IMR-90 (cell line): ENCODE data around the gene STPG4. TPM values are rescaled to one million over a fixed set of nuclear protein-coding genes. Genes with fewer than 3 reads are reported as not detected.

Source experiments
- ATAC-seq: fragments of 200-7000 bp; cut with Tn5 transposase; 2 replicates; pipeline ENCODE4 v1.9.1; 2020; ENCODE audit warnings: low read depth, mild to moderate bottlenecking, moderate library complexity
- BruUV-seq: library from RNA; stranded (reverse); fragments of 400-500 nt; replicated peaks from 2 replicates; lab custom pipeline; 2021; lab: Mats Ljungman, UMichigan
- CTCF ChIA-PET: fragments of 300-600 bp; formaldehyde crosslinking; extraction: SDS; loops from one replicate; lab custom pipeline; 2021; ENCODE audit warnings: antibody characterized with exemption; lab: Yijun Ruan, JAX
- POLR2A ChIA-PET: fragments of 300-600 bp; sonication (Branson Sonifier 250); formaldehyde crosslinking; loops from one replicate; lab custom pipeline; 2022; ENCODE audit warnings: antibody characterized with exemption; ENCODE audit not compliant: unreplicated experiment; lab: Charles Lee
- DNase-seq: peaks from one replicate; pipeline ENCODE4 v3.0.0; 2013
- H2AFZ ChIP-seq: replicated peaks from 2 replicates; pipeline ENCODE3; 2013; ENCODE audit warnings: low read length, mild to moderate bottlenecking; ENCODE audit not compliant: poor library complexity
- H2AK5ac ChIP-seq: 2 replicates; pipeline ENCODE4 v1.6.1; 2013; ENCODE audit warnings: low read depth, low read length, inconsistent platforms
- H2AK9ac ChIP-seq: replicated peaks from 2 replicates; pipeline ENCODE3; 2013; ENCODE audit warnings: mild to moderate bottlenecking, low read depth, low read length, moderate library complexity; ENCODE audit not compliant: poor library complexity
- H2BK120ac ChIP-seq: 2 replicates; pipeline ENCODE4 v1.6.1; 2013; ENCODE audit warnings: low read depth, low read length, inconsistent platforms
- H2BK15ac ChIP-seq: 3 replicates; pipeline ENCODE4 v1.6.1; 2013; ENCODE audit warnings: low read depth, low read length, inconsistent platforms
- H2BK20ac ChIP-seq: 2 replicates; pipeline ENCODE4 v1.6.1; 2013; ENCODE audit warnings: low read depth, mild to moderate bottlenecking, inconsistent platforms, low read length, moderate library complexity
- H2BK5ac ChIP-seq: 2 replicates; pipeline ENCODE4 v1.6.1; 2013; ENCODE audit warnings: mild to moderate bottlenecking, low read depth, low read length, inconsistent platforms; ENCODE audit not compliant: poor library complexity, severe bottlenecking
- H3K14ac ChIP-seq: replicated peaks from 2 replicates; pipeline ENCODE4 v1.6.1; 2013; ENCODE audit warnings: low read depth, low read length, inconsistent platforms
- H3K18ac ChIP-seq: 2 replicates; pipeline ENCODE4 v1.6.1; 2013; ENCODE audit warnings: low read depth, low read length, control low read depth
- H3K23ac ChIP-seq: 2 replicates; pipeline ENCODE4 v1.6.1; 2013; ENCODE audit warnings: low read depth, low read length, inconsistent platforms
- H3K27ac ChIP-seq: 2 replicates; pipeline ENCODE4 v1.5.1; 2013; ENCODE audit warnings: mild to moderate bottlenecking, control low read depth, low read length; ENCODE audit not compliant: insufficient read depth
- H3K27me3 ChIP-seq: 2 replicates; pipeline ENCODE4 v1.6.1; 2013; ENCODE audit warnings: low read length; ENCODE audit not compliant: control insufficient read depth, insufficient read depth
- H3K36me3 ChIP-seq: 2 replicates; pipeline ENCODE4 v1.6.1; 2013; ENCODE audit warnings: low read length, mixed read lengths; ENCODE audit not compliant: control insufficient read depth, insufficient read depth
- H3K4ac ChIP-seq: 2 replicates; pipeline ENCODE4 v1.6.1; 2013; ENCODE audit warnings: low read depth, low read length, inconsistent platforms
- H3K4me1 ChIP-seq: 2 replicates; pipeline ENCODE4 v1.6.1; 2013; ENCODE audit warnings: low read length, mixed read lengths; ENCODE audit not compliant: control insufficient read depth, insufficient read depth
- H3K4me2 ChIP-seq: 2 replicates; pipeline ENCODE4 v1.6.1; 2013; ENCODE audit warnings: low read depth, mild to moderate bottlenecking, control low read depth, low read length, moderate library complexity
- H3K4me3 ChIP-seq: 2 replicates; pipeline ENCODE4 v1.5.1; 2013; ENCODE audit warnings: low read depth, mild to moderate bottlenecking, control low read depth, low read length, moderate library complexity; ENCODE audit not compliant: insufficient read depth
- H3K56ac ChIP-seq: 2 replicates; pipeline ENCODE4 v1.6.1; 2013; ENCODE audit warnings: low read length, inconsistent platforms; ENCODE audit not compliant: insufficient read depth; ENCODE audit errors: extremely low read depth
- H3K79me1 ChIP-seq, 2 experiments: 2 replicates each; pipeline ENCODE4 v1.6.1; 2013; ENCODE audit warnings: low read length in 2 of 2, inconsistent platforms in 1 of 2, low read depth in 1 of 2
- H3K9ac ChIP-seq: 2 replicates; pipeline ENCODE4 v1.6.1; 2013; ENCODE audit warnings: low read depth, low read length, control low read depth
- H3K9me1 ChIP-seq: 2 replicates; pipeline ENCODE4 v1.6.1; 2013; ENCODE audit warnings: low read length, inconsistent platforms; ENCODE audit not compliant: insufficient read depth
- H3K9me3 ChIP-seq: 2 replicates; pipeline ENCODE4 v1.6.1; 2013; ENCODE audit warnings: low read length; ENCODE audit not compliant: control insufficient read depth, insufficient read depth
- H4K20me1 ChIP-seq: 2 replicates; pipeline ENCODE4 v1.6.1; 2013; ENCODE audit warnings: low read length, inconsistent platforms; ENCODE audit not compliant: insufficient read depth
- H4K5ac ChIP-seq: 2 replicates; pipeline ENCODE4 v1.6.1; 2013; ENCODE audit warnings: mild to moderate bottlenecking, low read depth, low read length, control low read depth
- H4K8ac ChIP-seq, 2 experiments: 2 replicates each; pipeline ENCODE4 v1.6.1; 2013; ENCODE audit warnings: low read depth in 2 of 2, low read length in 2 of 2, control low read depth in 1 of 2, inconsistent platforms in 1 of 2
- H4K91ac ChIP-seq: 2 replicates; pipeline ENCODE4 v1.6.1; 2013; ENCODE audit warnings: low read depth, low read length, inconsistent platforms; ENCODE audit not compliant: insufficient read depth
- MAFK ChIP-seq: IDR thresholded peaks from 2 replicates; pipeline ENCODE4 v1.6.1; 2012; ENCODE audit warnings: low read depth, low read length, improper control_type of control experiment
- RFX5 ChIP-seq: IDR thresholded peaks from 2 replicates; pipeline ENCODE4 v1.8.0; 2012; ENCODE audit warnings: low read depth, mild to moderate bottlenecking, low read length, moderate library complexity
- WGBS, 2 experiments: methylation state at CpG; one replicate each; pipeline versions ENCODE4 v1.1.5 to v1.1.7; 2013; ENCODE audit warnings: missing lambda C conversion rate in 2 of 2; ENCODE audit not compliant: insufficient read length in 1 of 2; ENCODE audit errors: extremely low coverage in 2 of 2; 5-methylcytosine and 5-hydroxymethylcytosine counted together
- dilution Hi-C: fragments of 300-500 bp; cut with HindIII; formaldehyde crosslinking; loops from one replicate; pipeline ENCODE4 v1.14.3; 2018; ENCODE audit warnings: low sequenced_read_pairs; ENCODE audit not compliant: unreplicated experiment
- in situ Hi-C: fragments of 300-500 bp; cut with MboI; formaldehyde crosslinking; loops from 3 replicates; pipeline ENCODE4 v1.14.3; 2019; ENCODE audit warnings: low sequenced_read_pairs, inconsistent platforms, mixed read lengths
- intact Hi-C: fragments of 100-400 bp; cut with micrococcal nuclease; formaldehyde crosslinking; loops from 2 replicates; pipeline ENCODE4 v1.10.0; 2022
- polyA plus RNA-seq, 3 experiments: library from polyadenylated mRNA; depleted of rRNA; stranded (reverse); fragments of >200 nt; gene quantifications; 2 replicates each; pipeline ENCODE4 v1.2.3, GENCODE V29; 2012; ENCODE audit warnings: low replicate concordance in 1 of 3
- total RNA-seq: library from RNA; depleted of rRNA; stranded (reverse); fragments of >200 nt; gene quantifications from 2 replicates; pipeline ENCODE4 v1.2.3, GENCODE V29; 2012
- TF ChIP-seq, protein P1 (sequence below): fragments of 150-350 bp; IDR thresholded peaks from 2 replicates; pipeline ENCODE4 v1.6.1; 2017; ENCODE audit warnings: mild to moderate bottlenecking, antibody characterized with exemption, low read length, low read depth
- TF ChIP-seq, protein P2 (sequence below): fragments of 150-350 bp; IDR thresholded peaks from 2 replicates; pipeline ENCODE4 v1.6.1; 2016; ENCODE audit warnings: low read depth, mild to moderate bottlenecking, low read length, moderate library complexity, borderline replicate concordance

Gene STPG4
- total and polyA plus RNA-seq, 2 of the 4 experiments (the other 2 are of a cell fraction): 0.12 to 0.18 TPM

DNA sequence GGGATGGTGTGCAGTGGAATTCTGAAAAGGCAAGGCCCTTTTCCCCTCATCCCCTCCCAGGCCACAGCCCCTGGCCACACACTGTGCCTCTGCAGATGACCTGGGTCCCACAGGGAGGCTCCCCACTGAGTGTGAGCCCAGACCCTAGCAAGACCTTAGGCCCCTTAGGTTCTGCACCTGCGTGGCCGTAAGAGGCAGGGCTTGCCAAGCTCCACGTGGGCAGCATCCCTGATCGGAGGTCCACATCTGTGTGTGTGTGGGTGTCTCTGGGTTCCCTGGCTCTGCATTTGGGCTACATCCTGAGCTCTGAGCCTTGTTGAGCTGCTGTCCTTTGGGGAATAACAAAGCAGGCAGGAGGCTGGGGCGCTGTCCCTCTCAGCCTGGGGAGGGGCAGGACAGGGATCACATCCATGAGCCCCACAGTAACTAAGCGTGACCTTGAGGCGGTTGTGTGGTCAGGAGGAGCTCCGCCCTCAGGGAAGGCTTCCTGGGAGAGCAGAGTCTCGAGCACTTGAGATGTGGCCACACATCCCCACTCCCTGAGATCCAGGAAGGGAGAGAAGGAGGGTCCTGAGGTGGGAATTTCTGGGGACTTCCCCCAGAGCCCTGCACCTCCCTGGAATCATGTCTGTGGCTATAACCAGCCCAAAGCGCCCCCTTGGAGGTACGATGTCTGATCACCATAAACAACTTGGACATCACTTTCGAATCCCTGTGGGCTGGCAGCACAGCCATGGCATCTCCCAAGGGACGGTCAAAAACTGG is 84.8 kb downstream of the STPG4 start:
- intact Hi-C loops: no loop called here
- no peaks in the 10 kb centered on the region for H3K9me3 ChIP-seq
- DNase-seq (no peak), ATAC-seq (no peak)
- H2BK15ac ChIP-seq: peak overlapping the region; percentile 69; the same call in 2 of the 3 replicates
- H3K56ac ChIP-seq: peak overlapping the region; percentile 69; the same call in 1 of the 2 replicates
- peak overlapping the region; percentile 96 for H2BK20ac ChIP-seq
- peak overlapping the region; percentile 83 for H4K5ac ChIP-seq
- H3K36me3 ChIP-seq: peaks cover 9% of the 10 kb centered on the region; the same call in 1 of the 2 replicates
- H2AK9ac ChIP-seq: peak overlapping the region; percentile 97
- peak overlapping the region; percentile 94 for H2BK5ac ChIP-seq
- POLR2A ChIA-PET: interaction anchor here (1.0 kb wide), 1 partner anchor 27 kb away, joined by 8 read pairs; no protein-coding TSS in a partner anchor
- H2AK5ac ChIP-seq: peak overlapping the region; percentile 100
- H4K8ac ChIP-seq: peak overlapping the region; percentile 75 to 92
- H3K4me2 ChIP-seq: no peak overlapping the region
- TF ChIP-seq, protein P1, sequence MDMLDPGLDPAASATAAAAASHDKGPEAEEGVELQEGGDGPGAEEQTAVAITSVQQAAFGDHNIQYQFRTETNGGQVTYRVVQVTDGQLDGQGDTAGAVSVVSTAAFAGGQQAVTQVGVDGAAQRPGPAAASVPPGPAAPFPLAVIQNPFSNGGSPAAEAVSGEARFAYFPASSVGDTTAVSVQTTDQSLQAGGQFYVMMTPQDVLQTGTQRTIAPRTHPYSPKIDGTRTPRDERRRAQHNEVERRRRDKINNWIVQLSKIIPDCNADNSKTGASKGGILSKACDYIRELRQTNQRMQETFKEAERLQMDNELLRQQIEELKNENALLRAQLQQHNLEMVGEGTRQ: no peak
- TF ChIP-seq MAFK: no peak
- TF ChIP-seq, protein P2, sequence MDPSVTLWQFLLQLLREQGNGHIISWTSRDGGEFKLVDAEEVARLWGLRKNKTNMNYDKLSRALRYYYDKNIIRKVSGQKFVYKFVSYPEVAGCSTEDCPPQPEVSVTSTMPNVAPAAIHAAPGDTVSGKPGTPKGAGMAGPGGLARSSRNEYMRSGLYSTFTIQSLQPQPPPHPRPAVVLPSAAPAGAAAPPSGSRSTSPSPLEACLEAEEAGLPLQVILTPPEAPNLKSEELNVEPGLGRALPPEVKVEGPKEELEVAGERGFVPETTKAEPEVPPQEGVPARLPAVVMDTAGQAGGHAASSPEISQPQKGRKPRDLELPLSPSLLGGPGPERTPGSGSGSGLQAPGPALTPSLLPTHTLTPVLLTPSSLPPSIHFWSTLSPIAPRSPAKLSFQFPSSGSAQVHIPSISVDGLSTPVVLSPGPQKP: no peak
- no peak for TF ChIP-seq RFX5
- H3K23ac ChIP-seq: peak overlapping the region; percentile 91
- BruUV-seq: no TSS peak
- dilution Hi-C loops: no loop called here
- no peak overlapping the region for H3K4me3 ChIP-seq
- H3K9ac ChIP-seq: peak overlapping the region; percentile 50
- peak overlapping the region; percentile 100 for H3K4ac ChIP-seq
- CTCF ChIA-PET: interaction anchor here (1.0 kb wide), 1 partner anchor 252 kb away, joined by 3 read pairs; no protein-coding TSS in a partner anchor
- H4K91ac ChIP-seq: peak overlapping the region; percentile 99
- no peaks in the 10 kb centered on the region for H3K27me3 ChIP-seq
- peaks cover 60% of the 10 kb centered on the region for H3K9me1 ChIP-seq
- peak overlapping the region; percentile 97 for H3K14ac ChIP-seq
- peak overlapping the region; percentile 99 for H2BK120ac ChIP-seq
- peak overlapping the region; percentile 78 for H3K18ac ChIP-seq
- H3K4me1 ChIP-seq: peaks cover 46% of the 10 kb centered on the region
- H3K79me1 ChIP-seq: peaks cover 19 to 76% of the 10 kb centered on the region in 2 experiments
- H4K20me1 ChIP-seq: no peaks in the 10 kb centered on the region
- in situ Hi-C loops: no loop called here
- H2AFZ ChIP-seq: peak overlapping the region; percentile 68
- H3K27ac ChIP-seq: peak overlapping the region; percentile 87
- WGBS, 2 experiments: 100% methylated on average over 2 of the region's 13 CpGs; no CpG with 5 or more reads in 1 of the 2 experiments
